NCI-H82 (cell line): ENCODE results near the gene SASS6.

ENCODE experiments used
- DNase-seq: peaks from one replicate; lab custom pipeline; 2025; lab: John Stamatoyannopoulos, UW

The SASS6 gene

DNA sequence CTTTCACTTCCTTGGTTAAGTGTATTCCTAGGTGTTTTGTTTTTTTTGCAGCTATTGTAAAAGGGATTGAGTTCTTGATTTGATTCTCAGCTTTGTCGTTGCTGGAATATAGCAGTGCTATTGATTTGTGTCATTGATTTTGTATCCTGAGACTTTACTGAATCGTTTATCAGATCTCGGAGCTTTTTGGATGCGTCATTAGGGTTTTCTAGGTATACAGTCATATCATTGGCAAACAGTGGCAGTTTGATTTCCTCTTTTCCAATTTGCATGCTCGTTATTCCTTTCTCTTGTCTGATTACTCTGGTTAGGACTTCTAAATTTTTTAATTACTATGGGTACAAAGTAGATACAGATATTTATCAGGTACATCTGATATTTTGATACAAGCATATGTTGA lies 87.5 kb downstream of the SASS6 start:
- no peak for DNase-seq

DNA sequence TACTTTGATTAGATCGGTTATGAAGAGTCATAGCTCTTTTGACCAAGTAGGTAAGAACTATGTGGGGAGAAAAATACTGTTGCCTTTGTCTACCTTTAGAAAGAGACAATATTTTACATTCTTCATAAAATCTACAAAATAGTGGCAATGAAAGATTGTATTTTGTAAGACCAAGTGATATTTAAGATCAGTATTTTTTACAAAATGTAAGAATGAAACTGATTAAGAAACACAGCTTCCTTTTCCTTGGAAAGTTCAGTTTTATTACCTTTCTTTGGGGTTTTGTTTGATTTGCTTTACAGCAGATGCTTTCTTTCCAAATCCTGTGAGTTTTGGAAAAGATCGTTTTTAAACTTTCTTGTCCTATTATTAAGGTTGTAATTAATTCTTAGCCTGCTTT lies 93.1 kb downstream of the SASS6 start:
- DNase-seq = no peak

DNA sequence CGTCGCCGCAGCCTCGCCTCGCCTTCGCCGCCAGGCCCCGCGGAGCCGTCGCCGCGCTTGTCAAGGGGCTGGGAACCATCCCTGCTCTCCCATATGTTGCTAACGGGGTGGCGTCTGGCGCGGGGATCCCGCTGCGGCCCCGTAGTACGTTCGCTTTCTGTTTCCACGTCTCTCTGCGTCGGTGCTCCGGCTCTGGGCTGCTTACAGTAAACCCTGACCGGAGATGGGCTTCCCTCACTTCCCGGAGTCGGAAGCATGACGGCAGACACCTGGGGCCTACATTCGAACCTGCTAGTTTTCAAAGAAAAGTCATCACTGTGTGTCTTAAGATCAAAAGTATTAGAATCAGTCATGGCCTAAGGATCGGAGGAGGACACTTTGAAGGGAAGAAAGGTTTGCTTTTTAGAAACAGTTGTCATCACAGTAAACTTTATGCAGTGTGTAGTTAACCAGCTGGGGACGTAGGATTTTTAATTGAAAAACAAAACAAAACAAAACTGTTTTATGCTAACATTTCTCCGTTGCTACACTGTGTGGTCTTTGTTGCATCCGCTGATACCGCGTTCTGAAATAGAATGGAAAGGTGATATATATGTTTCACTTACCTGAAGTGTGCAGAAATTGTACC lies 94.0 kb downstream of the SASS6 start:
- DNase-seq = peak; percentile 72

DNA sequence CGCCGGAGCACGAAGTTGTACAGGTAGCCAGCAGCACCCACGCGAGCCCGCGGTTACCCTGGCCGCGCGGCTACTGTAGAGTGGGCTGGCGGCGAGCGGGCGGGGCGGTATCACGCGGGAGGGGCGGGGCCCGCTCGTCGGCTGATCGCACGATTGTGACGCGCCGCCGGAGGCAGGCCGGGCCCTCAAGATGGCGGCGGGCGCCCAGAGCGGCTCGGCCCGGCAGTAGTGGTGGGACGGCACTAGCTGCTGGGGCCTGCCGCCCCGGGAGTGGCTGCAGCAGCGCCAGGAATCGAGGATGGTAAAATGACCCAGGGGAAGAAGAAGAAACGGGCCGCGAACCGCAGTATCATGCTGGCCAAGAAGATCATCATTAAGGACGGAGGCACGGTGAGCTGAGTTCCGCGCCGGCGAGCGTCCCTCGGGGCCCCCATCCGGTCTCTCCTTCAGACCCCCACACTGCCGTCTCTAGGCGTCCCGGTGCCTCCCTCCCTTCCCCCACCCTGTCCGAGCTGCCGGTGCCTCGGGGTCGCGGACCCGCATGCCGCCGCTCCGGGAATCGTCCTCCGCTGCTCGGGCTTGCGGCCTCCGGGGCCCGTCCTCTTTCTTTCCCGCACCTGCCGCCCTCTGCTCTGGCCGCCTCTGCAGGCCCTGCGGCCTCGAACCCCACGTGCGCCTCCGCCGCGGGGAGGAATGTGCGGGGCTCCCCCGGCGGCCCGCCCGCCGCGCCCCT lies 94.6 kb downstream of the SASS6 start:
- DNase-seq = peak; percentile 93

DNA sequence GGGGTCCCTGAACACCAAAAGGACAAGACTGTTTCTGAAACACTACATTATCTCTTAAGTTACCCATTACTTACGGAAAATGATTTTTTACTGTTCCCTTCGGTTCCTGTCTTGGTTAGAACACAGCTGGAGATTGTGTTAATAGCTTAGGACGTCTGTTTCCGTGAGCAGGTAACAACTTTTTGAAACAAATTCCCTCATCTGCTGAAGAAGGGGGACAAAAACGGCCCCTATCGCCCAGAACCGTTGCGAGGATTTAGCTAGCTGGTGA lies 95.1 kb downstream of the SASS6 start:
- DNase-seq = peak; percentile 57

DNA sequence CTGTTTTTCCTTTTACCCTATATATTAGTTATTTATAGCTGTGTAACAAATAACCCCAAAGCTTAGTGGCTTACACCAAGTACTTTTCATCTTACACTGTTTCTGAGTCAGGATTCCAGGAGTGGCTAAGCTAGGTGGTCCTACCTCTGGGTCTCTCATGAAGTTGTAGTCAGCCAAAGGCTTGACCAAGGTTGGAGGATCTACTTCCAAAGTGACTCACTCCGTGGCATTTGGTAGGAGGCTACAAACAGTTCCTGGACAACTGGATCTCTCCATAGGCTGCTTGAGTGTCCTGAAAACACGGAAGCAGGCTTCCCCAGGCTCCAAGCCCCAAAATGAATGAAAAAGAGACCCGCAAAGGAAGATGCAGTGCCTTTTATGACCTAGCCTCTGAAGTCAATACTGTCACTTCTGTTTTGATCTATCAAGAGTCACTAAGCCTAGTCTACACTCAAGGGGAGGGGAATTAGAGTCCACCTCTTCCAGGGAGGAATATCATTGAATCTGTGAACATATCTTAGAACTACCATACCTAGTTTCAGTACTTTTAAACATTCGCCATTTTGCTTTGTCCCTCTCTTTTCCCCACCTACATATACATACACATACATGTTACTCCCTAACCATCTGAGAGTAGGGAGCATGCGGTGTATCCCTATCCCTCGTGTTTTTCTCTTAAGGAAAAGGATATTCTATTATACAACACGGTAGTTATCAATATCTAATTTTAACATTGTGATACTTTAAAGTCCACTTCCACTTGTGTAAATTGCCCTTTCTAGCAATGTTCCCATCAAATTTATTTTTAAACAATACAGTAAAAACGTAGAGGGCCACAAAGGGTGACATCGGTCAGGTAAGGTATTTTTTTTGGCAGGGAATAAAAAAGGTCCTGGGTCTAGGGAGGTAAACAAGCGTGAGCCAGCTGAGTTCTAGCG lies 95.7 kb downstream of the SASS6 start:
- DNase-seq = peak; percentile 58

DNA sequence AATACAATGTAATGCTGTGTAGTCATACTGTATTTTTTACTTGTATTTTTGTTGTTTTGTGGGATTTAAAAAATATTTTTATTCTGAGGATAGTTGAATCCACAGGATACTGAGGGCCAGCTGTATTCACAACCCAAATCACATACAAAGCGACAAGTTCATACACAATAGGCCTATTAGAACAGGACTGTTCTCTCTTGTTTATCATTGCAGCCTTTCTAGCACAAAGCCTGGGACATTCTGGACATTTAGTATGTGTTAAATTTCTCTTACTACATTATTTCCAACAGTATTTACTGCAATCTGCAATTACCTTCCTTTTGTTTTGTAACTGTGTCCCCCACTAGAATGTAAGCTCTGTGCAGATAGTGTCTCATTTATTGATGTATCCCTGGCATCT lies 97.5 kb downstream of the SASS6 start:
- no peak for DNase-seq

DNA sequence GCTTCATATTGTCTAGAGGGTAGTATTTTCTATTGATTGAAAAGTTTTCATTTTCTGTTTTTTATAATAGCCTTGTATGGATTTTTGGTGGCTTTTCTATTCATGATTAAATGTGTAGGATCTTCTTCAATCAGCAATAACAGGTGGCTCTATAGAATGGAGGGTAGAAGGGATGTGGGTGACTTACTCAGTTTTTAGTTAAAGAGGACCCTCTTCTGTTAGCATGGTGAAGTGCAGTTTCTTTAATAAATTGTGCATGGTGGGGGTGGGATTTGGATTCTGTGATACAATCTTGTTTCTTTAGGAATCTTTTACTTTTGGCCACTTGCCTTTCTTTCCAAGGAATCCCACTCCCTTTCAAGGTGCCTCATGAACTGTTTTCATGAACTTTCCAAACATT lies 98.3 kb downstream of the SASS6 start:
- peak; percentile 61 for DNase-seq
